Osteocyte (in vitro differentiated cells): ENCODE results near the gene CTRL. TPM values are rescaled to one million over a fixed set of nuclear protein-coding genes. Genes with fewer than 3 reads are reported as not detected.
A peak's percentile ranks its signal among the peaks of the same experiment; 100 is the strongest.

Experiments used
- DNase-seq: peaks from one replicate; pipeline ENCODE4 v3.0.0; 2021; ENCODE audit warnings: mixed read lengths; ENCODE audit not compliant: unreplicated experiment; ENCODE audit errors: extremely low spot score
- H3K27ac Mint-ChIP-seq: one replicate; pipeline ENCODE4 v1.8.0; 2021; ENCODE audit warnings: mild to moderate bottlenecking, mixed read lengths; ENCODE audit not compliant: unreplicated experiment
- H3K27me3 Mint-ChIP-seq: one replicate; pipeline ENCODE4 v1.8.0; 2021; ENCODE audit warnings: mixed read lengths; ENCODE audit not compliant: unreplicated experiment
- H3K36me3 Mint-ChIP-seq: one replicate; pipeline ENCODE4 v1.8.0; 2021; ENCODE audit warnings: mixed read lengths; ENCODE audit not compliant: unreplicated experiment
- H3K4me1 Mint-ChIP-seq: one replicate; pipeline ENCODE4 v1.8.0; 2021; ENCODE audit warnings: mixed read lengths; ENCODE audit not compliant: unreplicated experiment
- H3K4me3 Mint-ChIP-seq: one replicate; pipeline ENCODE4 v1.8.0; 2021; ENCODE audit warnings: mild to moderate bottlenecking, moderate library complexity, mixed read lengths; ENCODE audit not compliant: unreplicated experiment
- H3K9me3 Mint-ChIP-seq: one replicate; pipeline ENCODE4 v1.8.0; 2021; ENCODE audit warnings: mixed read lengths; ENCODE audit not compliant: unreplicated experiment
- total RNA-seq: library from RNA; stranded (reverse); gene quantifications from 2 replicates; pipeline ENCODE4 v1.2.1, GENCODE V29; 2021
- TF ChIP-seq, protein P1 (sequence below): fragments of 200-600 bp; sonication (generic); IDR thresholded peaks from 2 replicates; pipeline ENCODE4 v1.5.0; 2021; ENCODE audit warnings: antibody characterized with exemption, mild to moderate bottlenecking, moderate library complexity

The CTRL gene
- total RNA-seq, 1 donor from 2014 or later: 0.91 TPM

GRCh38 chr16:67968400-67969253 is 37.0 kb upstream of the CTRL start, which contains the start of gene SLC12A4:
Gene SLC12A4 (minus strand): TSS chr16:67968637. CDS start chr16:67968553, 84 bp downstream.
- H3K9me3 Mint-ChIP-seq: no peaks in the 10 kb centered on the region
- peak; percentile 92 for DNase-seq
- peak within 1 kb of the TSS; percentile 96 for H3K4me3 Mint-ChIP-seq
- no peaks in the 10 kb centered on the region for H3K27me3 Mint-ChIP-seq
- peak within 1 kb of the TSS; percentile 95 for H3K27ac Mint-ChIP-seq
- peaks cover 2% of the 10 kb centered on the region for H3K36me3 Mint-ChIP-seq
- TF ChIP-seq, protein P1, sequence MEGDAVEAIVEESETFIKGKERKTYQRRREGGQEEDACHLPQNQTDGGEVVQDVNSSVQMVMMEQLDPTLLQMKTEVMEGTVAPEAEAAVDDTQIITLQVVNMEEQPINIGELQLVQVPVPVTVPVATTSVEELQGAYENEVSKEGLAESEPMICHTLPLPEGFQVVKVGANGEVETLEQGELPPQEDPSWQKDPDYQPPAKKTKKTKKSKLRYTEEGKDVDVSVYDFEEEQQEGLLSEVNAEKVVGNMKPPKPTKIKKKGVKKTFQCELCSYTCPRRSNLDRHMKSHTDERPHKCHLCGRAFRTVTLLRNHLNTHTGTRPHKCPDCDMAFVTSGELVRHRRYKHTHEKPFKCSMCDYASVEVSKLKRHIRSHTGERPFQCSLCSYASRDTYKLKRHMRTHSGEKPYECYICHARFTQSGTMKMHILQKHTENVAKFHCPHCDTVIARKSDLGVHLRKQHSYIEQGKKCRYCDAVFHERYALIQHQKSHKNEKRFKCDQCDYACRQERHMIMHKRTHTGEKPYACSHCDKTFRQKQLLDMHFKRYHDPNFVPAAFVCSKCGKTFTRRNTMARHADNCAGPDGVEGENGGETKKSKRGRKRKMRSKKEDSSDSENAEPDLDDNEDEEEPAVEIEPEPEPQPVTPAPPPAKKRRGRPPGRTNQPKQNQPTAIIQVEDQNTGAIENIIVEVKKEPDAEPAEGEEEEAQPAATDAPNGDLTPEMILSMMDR: no peak
- peaks cover 33% of the 10 kb centered on the region for H3K4me1 Mint-ChIP-seq

- peak overlapping the region; percentile 95 for H3K27ac Mint-ChIP-seq
- H3K4me1 Mint-ChIP-seq: peaks cover 34% of the 10 kb centered on the region
- H3K4me3 Mint-ChIP-seq: peak overlapping the region; percentile 96
- TF ChIP-seq, protein P1: no peak
- no peak for DNase-seq
- no peaks in the 10 kb centered on the region for H3K27me3 Mint-ChIP-seq
- peaks cover 4% of the 10 kb centered on the region for H3K36me3 Mint-ChIP-seq
- H3K9me3 Mint-ChIP-seq: no peaks in the 10 kb centered on the region
Observed at GRCh38 chr16:67967958-67968399, 36.3 kb upstream of the CTRL start.

DNA sequence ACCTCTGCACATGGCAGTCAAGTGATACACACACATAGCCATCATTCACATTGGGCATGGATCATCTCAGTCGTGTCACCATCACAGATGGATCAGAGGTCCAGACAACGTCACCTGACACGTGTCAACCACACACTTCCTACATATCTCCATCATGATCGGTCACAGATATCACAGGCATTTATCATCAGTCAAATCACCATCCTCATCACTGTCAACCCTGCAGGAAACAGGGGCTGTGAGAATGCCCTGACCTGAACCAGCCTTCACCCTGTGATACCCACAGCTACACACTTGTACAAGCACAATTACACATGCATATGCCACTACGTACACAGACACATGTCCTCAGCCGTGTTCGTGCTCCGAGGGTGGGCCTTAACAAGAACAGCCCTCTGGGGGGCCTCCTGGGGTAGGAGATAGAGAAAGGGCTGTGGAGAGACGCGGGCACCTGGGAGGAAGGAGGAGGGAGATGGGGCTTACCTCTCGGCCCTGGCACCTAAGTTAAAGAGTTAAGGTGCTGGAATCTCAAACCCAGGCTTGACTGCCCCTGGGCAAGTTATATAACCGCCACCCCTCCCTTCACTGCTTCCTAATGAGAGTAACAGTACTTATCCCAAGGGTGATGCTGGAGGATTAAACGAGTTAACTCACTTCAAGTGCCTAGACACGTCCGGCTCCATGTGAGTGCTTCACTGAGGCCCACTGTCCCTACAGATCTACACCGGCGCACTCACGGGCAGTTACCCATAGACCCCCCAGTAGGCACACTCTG is 35.7 kb upstream of the CTRL start:
- TF ChIP-seq, protein P1: no peak
- Mint-ChIP-seq H3K4me3 (peak overlapping the region; percentile 96), H3K9me3 (no peaks in the 10 kb centered on the region), H3K27ac (peak overlapping the region; percentile 95), H3K27me3 (no peaks in the 10 kb centered on the region), H3K4me1 (peaks cover 36% of the 10 kb centered on the region), H3K36me3 (peaks cover 10% of the 10 kb centered on the region)
- DNase-seq: no peak

- peaks cover 36% of the 10 kb centered on the region for H3K4me1 Mint-ChIP-seq
- TF ChIP-seq, protein P1: no peak
- no peaks in the 10 kb centered on the region for H3K9me3 Mint-ChIP-seq
- H3K36me3 Mint-ChIP-seq: peaks cover 17% of the 10 kb centered on the region
- no peak for DNase-seq
- no peaks in the 10 kb centered on the region for H3K27me3 Mint-ChIP-seq
- H3K27ac Mint-ChIP-seq: peak overlapping the region; percentile 95
- H3K4me3 Mint-ChIP-seq: peak overlapping the region; percentile 96
Observed at GRCh38 chr16:67966549-67967182, 35.0 kb upstream of the CTRL start.
